ENCODE data around the gene ZC3H18.
A peak's percentile ranks its signal among the peaks of the same experiment; 100 is the strongest.
"Not testable (repeated sequence)": the region's sequence is repeated elsewhere in the genome, so short reads cannot be mapped to it uniquely, and the experiment has no call there.

The ZC3H18 gene

DNA sequence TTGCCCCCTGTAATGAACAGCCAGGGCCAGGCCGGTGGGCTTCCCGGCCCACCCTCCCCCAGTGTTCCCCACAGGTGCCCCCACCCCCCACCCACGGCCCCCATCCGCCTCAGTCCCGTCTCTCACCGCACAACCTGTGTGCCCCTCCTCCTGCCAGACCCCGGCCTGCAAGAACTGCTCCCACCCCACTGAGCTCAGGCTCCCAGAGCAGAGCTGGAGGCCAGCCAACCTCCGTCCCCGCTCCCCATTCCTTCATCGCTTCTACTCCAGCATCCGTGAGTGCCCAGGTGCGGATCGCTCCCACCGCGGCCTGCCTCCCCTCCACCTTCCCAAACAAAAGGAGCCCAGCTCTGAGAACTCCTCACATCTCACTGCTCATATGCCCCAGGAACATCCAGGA is 88.5 kb downstream of the ZC3H18 start:
- peaks cover 7% of the 10 kb centered on the region for H3K4me1 ChIP-seq
- DNase-seq (ENCODE audit: low spot score in 2 of 2) = no peak
- H3K36me3 ChIP-seq (replicated peaks) = peaks cover 19% of the 10 kb centered on the region

DNA sequence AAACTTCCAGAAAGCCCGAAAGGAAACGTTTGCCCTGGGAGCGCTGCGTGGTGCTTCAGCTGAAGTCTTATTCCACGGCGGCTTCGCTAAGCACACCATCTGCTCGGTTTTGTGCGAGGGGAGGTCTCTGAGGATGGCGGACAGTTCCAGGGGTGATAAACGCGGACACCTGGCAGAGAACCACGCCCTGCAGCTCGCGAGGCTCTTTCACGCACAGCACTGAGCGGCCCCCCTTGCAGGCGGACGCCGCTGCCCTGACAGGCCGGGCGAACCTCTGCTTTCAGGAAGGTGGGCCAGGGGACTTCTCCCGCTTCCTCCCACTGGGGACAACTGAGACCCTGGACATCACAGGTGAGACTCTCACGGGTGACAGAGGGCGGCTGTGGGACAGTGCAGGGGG is 89.0 kb downstream of the ZC3H18 start:
- in situ Hi-C loops (cut with MboI; ENCODE audit: low sequenced_read_pairs) = no loop called here
- H3K9me3 ChIP-seq = no peaks in the 10 kb centered on the region

More for the DNA sequence above, 88.5 kb downstream of the ZC3H18 start:
- no peak overlapping the region for H3K4me3 ChIP-seq
- H3K27me3 ChIP-seq (ENCODE audit: low read depth) = no peaks in the 10 kb centered on the region
- in situ Hi-C loops (cut with MboI; ENCODE audit: low sequenced_read_pairs) = no loop called here
- no peaks in the 10 kb centered on the region for H3K9me3 ChIP-seq

DNA sequence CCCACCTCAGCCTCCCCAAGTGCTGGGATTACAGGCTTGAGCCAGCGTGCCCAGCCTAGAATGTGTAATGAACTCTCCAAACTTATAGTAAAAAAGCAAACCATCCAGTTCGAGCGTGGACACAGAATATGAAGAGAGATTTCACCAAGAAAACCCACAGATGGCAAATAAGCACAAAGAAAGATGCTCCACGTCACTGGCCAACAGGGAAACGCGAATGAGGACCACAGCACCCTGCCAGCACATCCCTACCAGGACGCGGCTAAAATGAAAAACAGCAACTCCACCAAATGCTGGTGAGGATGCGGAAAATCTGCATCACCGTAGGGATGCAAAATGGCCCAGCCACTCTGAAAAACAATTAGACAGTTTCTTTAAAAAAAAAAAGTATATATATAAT is 91.3 kb downstream of the ZC3H18 start:
- in situ Hi-C loops (cut with MboI; ENCODE audit: low sequenced_read_pairs) = no loop called here
- peaks cover 5% of the 10 kb centered on the region; the same call in 1 of the 2 replicates for H3K36me3 ChIP-seq (replicated peaks)
- H3K4me1 ChIP-seq = peaks cover 7% of the 10 kb centered on the region
- H3K4me3 ChIP-seq = peak overlapping the region; percentile 7; the same call in 1 of the 2 replicates
- DNase-seq (ENCODE audit: low spot score in 2 of 2) = no peak
- no peaks in the 10 kb centered on the region for H3K9me3 ChIP-seq
- H3K27me3 ChIP-seq (ENCODE audit: low read depth) = no peaks in the 10 kb centered on the region

More for the DNA sequence above, 89.0 kb downstream of the ZC3H18 start:
- no peaks in the 10 kb centered on the region for H3K27me3 ChIP-seq (ENCODE audit: low read depth)
- H3K4me3 ChIP-seq = no peak overlapping the region
- H3K36me3 ChIP-seq (replicated peaks) = peaks cover 19% of the 10 kb centered on the region
- peaks cover 7% of the 10 kb centered on the region for H3K4me1 ChIP-seq
- no peak for DNase-seq (ENCODE audit: low spot score in 2 of 2)

DNA sequence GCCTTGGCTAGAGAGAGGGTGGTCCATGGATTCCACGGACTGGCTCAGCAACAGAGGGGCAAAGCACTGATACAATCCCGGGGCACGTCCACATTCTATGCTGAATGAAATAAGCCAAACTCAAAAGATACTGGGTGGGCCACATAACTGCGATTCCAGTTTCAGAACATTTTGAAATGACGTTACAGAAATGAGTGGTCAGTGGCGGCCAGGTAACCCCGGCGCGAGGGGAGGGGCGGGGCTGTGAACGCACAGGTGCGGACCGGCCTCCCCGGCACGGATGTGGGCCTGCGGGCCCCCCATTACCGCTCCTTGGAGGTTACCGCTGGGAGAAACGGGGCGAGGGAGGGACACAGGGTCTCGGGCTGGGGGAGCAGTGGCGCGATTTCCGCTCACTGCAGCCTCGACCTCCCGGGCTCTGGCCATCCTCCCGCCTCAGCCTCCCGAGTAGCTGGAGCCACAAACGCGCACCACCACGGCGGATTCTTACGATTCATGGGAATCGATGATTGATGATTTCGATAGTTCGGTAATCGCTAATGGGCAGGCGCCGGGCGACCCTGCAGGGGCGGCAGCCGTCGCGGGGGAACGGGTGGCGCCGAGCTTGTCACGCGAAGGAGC is 92.1 kb downstream of the ZC3H18 start:
- H3K36me3 ChIP-seq (replicated peaks) = peaks cover 5% of the 10 kb centered on the region; the same call in 1 of the 2 replicates
- H3K9me3 ChIP-seq = no peaks in the 10 kb centered on the region
- peak overlapping the region; percentile 81 for H3K4me3 ChIP-seq
- no peak for DNase-seq (ENCODE audit: low spot score in 2 of 2)
- in situ Hi-C loops (cut with MboI; ENCODE audit: low sequenced_read_pairs) = no loop called here
- no peaks in the 10 kb centered on the region for H3K27me3 ChIP-seq (ENCODE audit: low read depth)
- peaks cover 7% of the 10 kb centered on the region for H3K4me1 ChIP-seq

DNA sequence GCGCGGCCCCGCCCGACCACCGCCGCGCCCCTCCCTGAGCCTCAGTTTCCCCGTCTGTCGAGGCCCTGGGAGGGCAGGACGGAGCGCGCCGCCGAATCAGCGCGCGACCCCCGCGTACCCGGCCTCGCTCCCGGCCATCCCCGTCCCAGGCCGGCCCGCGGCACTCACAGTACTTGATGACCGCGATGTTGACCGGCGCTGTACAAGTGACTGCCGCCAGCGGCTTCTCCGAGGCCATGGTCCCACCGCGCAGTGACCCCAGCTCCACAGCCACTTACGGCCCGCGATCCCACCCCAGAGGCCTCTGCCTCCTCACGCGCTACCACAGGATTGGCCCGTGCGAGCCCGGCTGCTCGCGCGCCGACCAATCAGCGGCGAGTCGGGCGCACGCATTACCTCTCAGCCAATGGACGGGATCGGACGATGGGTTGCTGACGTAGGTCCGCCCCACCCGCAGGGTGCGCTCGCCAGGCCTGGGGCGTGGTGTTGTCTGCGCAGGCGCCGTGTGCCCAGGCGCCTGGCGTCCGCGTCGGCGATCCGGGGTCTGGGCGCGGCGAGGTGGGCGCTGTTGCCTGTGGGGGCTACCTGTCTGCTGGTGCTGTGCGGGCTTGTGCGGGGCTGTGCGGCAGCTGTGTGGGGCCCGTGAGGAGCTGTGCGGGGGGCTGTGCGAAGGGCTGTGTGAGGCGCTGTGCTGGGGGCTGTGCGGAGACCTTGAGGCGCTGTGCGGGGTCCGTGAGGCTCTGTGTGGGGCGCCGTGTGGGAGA is 92.8 kb downstream of the ZC3H18 start, which contains the start of gene MVD:
Gene MVD (minus strand): TSS at position 249 of the 764 bp plus-strand sequence. CDS start 11 bp downstream, at position 238.
- H3K36me3 ChIP-seq (replicated peaks) = peaks cover 3% of the 10 kb centered on the region; the same call in 1 of the 2 replicates
- peak; percentile 94 to 97 for DNase-seq (ENCODE audit: low spot score in 2 of 2)
- in situ Hi-C loops (cut with MboI; ENCODE audit: low sequenced_read_pairs) = no loop called here
- H3K27me3 ChIP-seq (ENCODE audit: low read depth) = no peaks in the 10 kb centered on the region
- peak within 1 kb of the TSS; percentile 81 for H3K4me3 ChIP-seq
- H3K4me1 ChIP-seq = peaks cover 7% of the 10 kb centered on the region
- no peaks in the 10 kb centered on the region for H3K9me3 ChIP-seq

DNA sequence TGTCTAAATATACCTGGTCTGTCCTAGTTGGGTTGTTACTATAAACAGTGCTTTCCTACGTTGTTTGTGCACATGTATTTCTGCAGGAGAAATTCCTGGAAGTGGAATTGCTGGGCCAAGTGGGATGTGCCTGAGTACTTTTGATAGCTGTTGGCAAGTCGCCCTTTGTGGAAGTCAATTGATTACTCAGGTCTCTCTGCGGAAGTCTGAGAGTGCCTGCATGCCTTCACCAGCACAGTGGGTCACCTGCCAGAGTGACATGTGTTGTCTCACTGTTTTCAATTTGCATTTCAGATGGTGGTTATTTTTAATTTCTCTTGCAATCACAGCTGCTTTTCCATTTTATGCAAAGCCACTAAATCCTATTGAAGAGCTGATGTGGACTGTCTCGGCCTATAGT is 94.9 kb downstream of the ZC3H18 start:
- Histone ChIP-seq H3K36me3 (replicated peaks) (no peaks in the 10 kb centered on the region), H3K9me3 (no peaks in the 10 kb centered on the region), H3K4me3 (no peak overlapping the region), H3K4me1 (peaks cover 7% of the 10 kb centered on the region), H3K27me3 (ENCODE audit: low read depth) (no peaks in the 10 kb centered on the region)
- in situ Hi-C loops (cut with MboI; ENCODE audit: low sequenced_read_pairs) = no loop called here
- no peak for DNase-seq (ENCODE audit: low spot score in 2 of 2)

DNA sequence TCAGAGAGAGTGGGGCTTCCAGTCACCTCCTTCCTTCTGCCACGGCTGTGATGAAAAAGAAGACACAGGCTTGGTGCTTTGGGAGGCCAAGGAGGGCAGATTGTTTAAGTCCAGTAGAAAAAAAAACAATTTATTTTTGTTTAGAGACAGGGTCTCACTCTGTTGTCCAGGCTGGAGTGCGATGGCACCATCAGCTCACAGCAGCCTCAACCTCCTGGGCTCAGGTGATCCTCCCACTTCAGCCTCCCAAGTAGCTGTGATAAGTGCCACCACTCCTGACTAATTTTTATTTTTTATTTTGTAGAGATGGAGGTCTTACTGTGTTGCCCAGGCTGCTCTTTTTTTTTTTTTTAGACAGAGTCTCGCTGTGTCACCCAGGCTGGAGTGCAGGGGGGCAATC is 95.4 kb downstream of the ZC3H18 start:
- Histone ChIP-seq H3K4me1 (peaks cover 7% of the 10 kb centered on the region), H3K27me3 (ENCODE audit: low read depth) (no peaks in the 10 kb centered on the region), H3K4me3 (no peak overlapping the region), H3K36me3 (replicated peaks) (no peaks in the 10 kb centered on the region), H3K9me3 (no peaks in the 10 kb centered on the region)
- DNase-seq (ENCODE audit: low spot score in 2 of 2) = no peak
- in situ Hi-C loops (cut with MboI; ENCODE audit: low sequenced_read_pairs) = no loop called here

DNA sequence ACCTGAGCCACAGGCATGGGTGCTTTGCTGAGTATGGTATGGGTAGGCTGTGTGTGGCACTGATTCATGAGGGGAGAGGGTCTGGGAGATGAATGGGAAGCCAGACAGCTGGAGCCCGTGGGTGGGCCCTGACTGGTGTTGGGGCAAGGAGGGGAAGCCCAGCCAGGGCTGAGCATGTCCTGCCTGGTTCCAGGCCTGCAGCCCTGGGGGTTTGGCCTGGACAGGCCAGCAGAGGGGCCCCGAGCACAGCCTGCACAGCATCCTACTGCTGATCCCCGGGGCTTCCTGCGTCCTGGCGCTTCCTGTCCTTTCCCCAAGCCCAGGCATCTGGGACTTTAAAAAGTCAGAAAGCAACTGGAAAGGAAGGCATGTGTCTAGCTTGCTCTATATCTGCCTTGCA is 97.3 kb downstream of the ZC3H18 start:
- DNase-seq (ENCODE audit: low spot score in 2 of 2) = no peak
- Histone ChIP-seq H3K4me1 (no peaks in the 10 kb centered on the region), H3K27me3 (ENCODE audit: low read depth) (no peaks in the 10 kb centered on the region), H3K36me3 (replicated peaks) (no peaks in the 10 kb centered on the region), H3K4me3 (no peak overlapping the region), H3K9me3 (no peaks in the 10 kb centered on the region)
- in situ Hi-C loops (cut with MboI; ENCODE audit: low sequenced_read_pairs) = no loop called here

DNA sequence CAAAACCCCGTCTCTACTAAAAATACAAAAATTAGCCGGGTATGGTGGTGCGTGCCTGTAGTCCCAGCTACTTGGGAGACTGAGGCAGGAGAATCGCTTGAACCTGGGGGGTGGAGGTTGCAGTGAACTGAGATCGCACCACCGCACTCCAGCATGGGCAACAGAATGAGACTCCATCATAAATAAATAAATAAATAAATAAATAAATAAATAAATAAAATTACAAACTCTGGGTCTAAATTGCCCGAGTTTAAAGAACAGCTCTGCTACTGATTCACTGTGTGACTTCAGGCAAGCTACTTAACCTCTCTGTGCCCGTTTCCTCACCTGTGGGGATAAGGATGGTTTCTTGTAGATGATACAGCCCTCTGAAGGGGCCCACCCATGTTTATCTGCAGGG is 99.3 kb downstream of the ZC3H18 start:
- DNase-seq (ENCODE audit: low spot score in 2 of 2); H3K36me3 ChIP-seq (replicated peaks); H3K4me3 ChIP-seq; H3K4me1 ChIP-seq; in situ Hi-C loops (cut with MboI; ENCODE audit: low sequenced_read_pairs); H3K27me3 ChIP-seq (ENCODE audit: low read depth); H3K9me3 ChIP-seq: not testable (repeated sequence)

DNA sequence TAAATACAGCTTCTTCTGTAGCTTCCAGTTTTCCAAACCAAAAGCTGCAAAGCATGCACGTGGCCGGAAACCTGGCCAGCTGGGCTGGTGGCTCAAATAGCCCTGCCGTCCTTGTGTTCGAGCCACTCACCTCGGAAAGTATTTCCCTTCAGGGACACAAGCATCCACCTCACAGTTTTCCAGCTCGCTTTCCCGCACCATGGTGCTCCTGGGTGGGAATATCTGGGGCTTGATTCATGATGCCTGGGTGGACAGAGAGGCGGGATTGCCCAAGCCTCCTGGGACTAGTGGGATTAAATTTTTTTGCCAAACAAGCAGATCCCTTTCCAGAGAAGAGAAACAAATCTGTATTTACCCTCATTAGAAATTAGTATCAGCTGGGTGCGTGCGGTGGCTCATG is 99.8 kb downstream of the ZC3H18 start:
- Histone ChIP-seq H3K27me3 (ENCODE audit: low read depth) (no peaks in the 10 kb centered on the region), H3K36me3 (replicated peaks) (no peaks in the 10 kb centered on the region), H3K4me1 (no peaks in the 10 kb centered on the region), H3K4me3 (no peak overlapping the region), H3K9me3 (no peaks in the 10 kb centered on the region)
- in situ Hi-C loops (cut with MboI; ENCODE audit: low sequenced_read_pairs) = no loop called here
- DNase-seq (ENCODE audit: low spot score in 2 of 2) = no peak

DNA sequence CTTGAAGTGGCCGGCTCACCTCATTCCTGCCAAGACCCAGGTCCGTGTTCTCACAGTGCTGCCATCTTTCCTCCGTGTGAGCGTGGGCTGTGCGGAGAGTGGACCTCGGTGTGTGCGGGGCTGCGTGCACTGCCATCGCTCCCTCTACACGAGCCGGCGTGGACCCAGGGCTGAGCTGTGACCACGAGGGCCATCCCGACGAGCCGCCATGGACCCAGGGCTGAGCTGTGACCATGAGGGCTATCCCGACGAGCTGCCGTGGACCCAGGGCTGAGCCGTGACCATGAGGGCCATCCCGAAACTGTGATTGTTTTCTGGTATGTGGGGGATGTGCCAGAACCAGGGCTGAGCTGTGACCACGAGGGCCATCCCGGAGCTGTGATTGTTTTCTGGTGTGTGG is 101.6 kb downstream of the ZC3H18 start:
- no peaks in the 10 kb centered on the region for H3K27me3 ChIP-seq (ENCODE audit: low read depth)
- in situ Hi-C loops (cut with MboI; ENCODE audit: low sequenced_read_pairs) = no loop called here
- H3K36me3 ChIP-seq (replicated peaks) = no peaks in the 10 kb centered on the region
- no peaks in the 10 kb centered on the region for H3K4me1 ChIP-seq
- H3K9me3 ChIP-seq = no peaks in the 10 kb centered on the region
- H3K4me3 ChIP-seq = no peak overlapping the region
- DNase-seq (ENCODE audit: low spot score in 2 of 2) = no peak

DNA sequence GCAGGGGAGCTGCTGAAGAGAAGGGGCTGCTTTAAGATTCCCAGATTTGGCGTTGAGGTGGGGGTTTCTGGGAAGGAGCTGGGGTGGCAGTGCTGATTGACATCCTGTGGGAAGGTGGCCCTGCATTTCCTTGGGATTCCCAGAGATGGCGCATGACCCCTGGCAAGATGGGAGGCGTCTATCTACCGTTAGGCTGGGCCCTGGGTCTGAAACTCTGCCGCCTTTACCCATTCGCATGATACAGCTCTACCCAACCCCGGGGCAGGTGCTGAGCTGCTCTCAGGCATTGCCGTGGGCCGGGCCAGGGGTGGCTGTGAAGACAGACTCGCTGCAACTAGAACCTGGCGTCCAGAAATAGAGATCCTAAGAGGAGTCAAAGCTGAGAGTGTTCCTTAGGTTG is 102.6 kb downstream of the ZC3H18 start:
- DNase-seq (ENCODE audit: low spot score in 2 of 2) = peak in 1 of 2 experiments; percentile 58
- H3K36me3 ChIP-seq (replicated peaks) = no peaks in the 10 kb centered on the region
- no peak overlapping the region for H3K4me3 ChIP-seq
- in situ Hi-C loops (cut with MboI; ENCODE audit: low sequenced_read_pairs) = no loop called here
- no peaks in the 10 kb centered on the region for H3K4me1 ChIP-seq
- no peaks in the 10 kb centered on the region for H3K9me3 ChIP-seq
- H3K27me3 ChIP-seq (ENCODE audit: low read depth) = no peaks in the 10 kb centered on the region

DNA sequence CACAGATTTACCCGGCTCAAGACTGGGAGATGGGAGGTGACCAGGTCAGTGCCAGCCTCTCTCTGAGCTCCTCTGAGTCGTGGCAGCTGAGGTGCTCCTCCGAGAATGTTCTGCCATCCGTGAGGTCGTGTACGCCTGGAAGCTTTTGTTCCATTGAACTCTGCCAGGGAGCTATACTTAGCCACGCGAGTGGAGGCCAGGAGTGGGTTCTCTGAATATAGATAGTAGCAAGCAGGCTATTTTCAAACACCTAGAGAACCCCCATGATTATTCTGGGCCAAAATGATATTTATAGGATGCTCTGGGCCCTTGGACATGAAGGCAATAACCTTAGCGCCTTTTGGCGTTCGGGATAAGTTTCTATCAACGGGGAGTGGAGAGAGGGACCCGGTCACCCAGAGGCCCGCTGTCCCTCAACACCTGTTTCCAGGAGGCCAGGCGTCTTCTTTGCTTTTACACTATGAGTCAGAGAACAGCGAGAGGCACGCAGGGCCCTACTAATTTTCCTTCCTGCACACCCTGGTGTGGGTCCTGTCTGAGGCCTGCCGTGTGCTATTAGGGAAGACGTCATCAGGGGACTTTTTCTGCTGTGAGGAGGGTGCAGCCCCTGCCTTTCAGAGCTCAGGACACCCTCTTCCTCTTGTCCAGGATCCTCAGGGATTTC is 103.6 kb downstream of the ZC3H18 start:
- no peaks in the 10 kb centered on the region for H3K27me3 ChIP-seq (ENCODE audit: low read depth)
- DNase-seq (ENCODE audit: low spot score in 2 of 2) = no peak
- no peaks in the 10 kb centered on the region for H3K36me3 ChIP-seq (replicated peaks)
- H3K4me1 ChIP-seq = no peaks in the 10 kb centered on the region
- no peaks in the 10 kb centered on the region for H3K9me3 ChIP-seq
- in situ Hi-C loops (cut with MboI; ENCODE audit: low sequenced_read_pairs) = no loop called here
- no peak overlapping the region for H3K4me3 ChIP-seq
